GM18867 (cell line): Measurements from ENCODE around the gene XCL2.
"Not testable (repeated sequence)": the region's sequence is repeated elsewhere in the genome, so short reads cannot be mapped to it uniquely, and the experiment has no call there.

ENCODE experiments used
- ATAC-seq: cut with Tn5 transposase; IDR thresholded peaks from one replicate; pipeline ENCODE4 v1.9.1; 2021; ENCODE audit warnings: mild to moderate bottlenecking, moderate library complexity; ENCODE audit not compliant: unreplicated experiment

XCL2 gene

GRCh38 chr1:168560370-168560769 is 16.6 kb upstream of the XCL2 start:
- ATAC-seq = no peak

DNA sequence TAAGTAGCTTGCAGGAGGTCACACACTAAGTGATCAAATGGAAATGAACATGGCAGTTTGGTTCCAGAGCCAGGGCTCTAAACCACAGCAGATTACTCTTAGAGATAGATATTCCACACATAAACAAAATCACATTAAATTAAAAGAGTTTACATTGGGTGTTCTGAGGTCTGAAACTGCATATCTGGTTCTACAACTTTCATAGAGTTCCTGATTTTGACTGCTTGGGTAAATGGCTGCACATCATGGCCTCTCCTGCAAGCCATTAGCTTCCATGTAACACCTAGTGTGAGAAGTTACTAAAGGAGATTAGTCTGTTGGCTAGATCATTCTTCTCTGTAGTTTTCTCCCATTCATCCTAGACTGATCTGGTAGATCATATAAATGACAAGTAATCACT is 12.8 kb upstream of the XCL2 start:
- ATAC-seq = no peak

- ATAC-seq = no peak
Measured at GRCh38 chr1:168555508-168556046, 11.8 kb upstream of the XCL2 start.

DNA sequence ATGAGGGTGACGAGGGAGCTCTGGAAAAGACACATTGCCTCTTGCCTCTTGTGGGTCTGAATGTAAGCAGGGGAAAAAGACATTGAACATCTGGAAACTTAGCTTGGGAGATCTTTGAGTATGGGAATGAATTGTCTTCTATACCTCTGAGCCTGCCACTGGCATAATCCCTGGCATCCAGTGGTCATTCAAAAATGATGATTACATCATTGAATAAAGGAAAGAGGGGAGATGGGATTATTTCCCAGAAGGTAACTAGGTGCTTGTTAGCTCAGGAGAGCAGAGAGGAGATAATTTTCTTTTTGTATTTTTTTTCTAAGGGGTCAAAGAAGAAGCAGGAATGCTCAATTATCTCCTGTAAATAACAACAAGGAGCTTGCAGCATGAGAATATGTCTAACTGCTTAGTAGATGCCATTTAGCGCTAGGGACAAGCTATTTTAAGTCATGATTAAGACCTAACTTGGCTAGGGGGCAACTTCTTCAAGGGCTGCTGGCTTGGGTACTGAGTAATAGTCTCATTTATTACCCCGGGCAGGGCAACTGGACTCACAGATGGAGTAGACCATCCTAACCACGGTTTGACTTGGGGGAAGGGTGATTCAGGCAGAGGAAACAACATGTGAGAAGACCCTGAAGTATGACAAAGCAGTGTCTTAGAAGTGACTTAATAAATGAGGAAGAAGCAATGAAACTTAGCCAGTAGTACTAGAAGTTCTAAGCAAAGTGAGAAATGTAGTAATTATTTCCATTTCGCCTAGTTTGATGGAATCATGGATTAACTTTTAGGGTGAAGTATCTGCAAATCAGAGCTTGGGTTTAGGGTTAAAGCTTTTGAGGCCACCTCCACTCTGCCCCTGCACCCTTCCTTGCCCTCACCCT is 11.0 kb upstream of the XCL2 start:
- no peak for ATAC-seq

GRCh38 chr1:168553680-168554553 is 10.1 kb upstream of the XCL2 start:
- peak; percentile 39 for ATAC-seq

GRCh38 chr1:168552961-168553360 is 9.2 kb upstream of the XCL2 start:
- ATAC-seq = no peak

DNA sequence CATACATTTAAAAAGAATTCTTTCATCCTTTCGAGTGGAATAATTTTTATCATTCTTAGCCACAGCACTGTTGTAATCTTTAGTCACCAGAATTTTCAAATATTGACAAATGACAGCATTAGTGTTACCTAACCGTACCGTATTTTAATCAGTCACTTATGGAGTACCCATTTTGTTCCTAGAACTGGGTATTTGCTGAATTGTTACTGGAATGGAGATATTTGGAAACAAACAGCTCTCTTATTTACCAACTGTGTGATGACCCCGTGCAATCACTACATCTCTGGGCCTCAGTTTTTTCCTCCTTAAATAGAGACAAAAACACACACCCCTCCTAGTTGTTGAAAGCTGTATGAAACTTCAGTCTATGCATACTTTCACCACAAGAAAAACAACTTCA is 7.9 kb upstream of the XCL2 start:
- ATAC-seq = no peak

GRCh38 chr1:168550971-168551370 is 7.2 kb upstream of the XCL2 start:
- no peak for ATAC-seq

- ATAC-seq = not testable (repeated sequence)
Measured at GRCh38 chr1:168546553-168546895, 2.7 kb upstream of the XCL2 start.

DNA sequence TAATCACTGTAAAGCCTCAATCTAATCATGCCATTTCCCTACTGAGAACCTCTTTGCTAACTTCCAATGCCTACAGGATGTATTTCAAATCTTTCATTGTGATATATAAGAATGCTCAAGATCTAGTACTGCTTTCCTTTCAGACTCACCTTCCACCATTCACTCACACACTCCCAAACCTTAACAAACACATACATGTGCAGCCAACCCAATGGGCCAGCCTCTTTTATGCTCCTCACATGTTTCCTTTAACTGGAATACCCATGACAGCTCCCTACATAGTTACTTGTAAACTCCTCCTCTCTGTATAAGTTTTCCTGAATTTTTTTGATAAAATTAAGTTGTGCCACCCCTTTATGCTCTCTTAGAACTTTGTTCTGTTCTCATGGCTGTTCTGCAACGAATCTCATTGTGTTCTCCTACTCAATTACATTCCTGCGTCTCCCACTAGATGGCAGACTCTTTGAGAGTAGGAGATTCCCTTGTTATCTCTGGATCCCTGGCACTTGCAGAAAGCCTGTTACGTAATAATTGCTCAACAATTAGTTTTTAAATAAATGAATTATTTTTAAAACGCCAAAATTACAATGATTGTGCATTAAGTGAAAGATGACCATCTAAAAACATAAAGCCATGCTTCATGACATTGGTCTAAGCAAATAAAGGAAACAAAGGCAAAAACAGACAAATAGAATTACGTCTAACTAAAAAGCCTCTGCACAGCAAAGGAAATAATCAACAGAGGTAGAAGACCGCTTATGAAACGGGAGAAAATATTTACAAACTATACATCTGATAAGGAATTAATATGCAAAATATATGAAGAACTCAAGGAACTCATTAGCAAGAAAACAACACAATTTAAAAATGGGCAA is 2.1 kb upstream of the XCL2 start:
- ATAC-seq = peak; percentile 47

- ATAC-seq = not testable (repeated sequence)
Measured at GRCh38 chr1:168542978-168543377, 819 bp downstream of the XCL2 start.

GRCh38 chr1:168540798-168541197 is 3.0 kb downstream of the XCL2 start:
- ATAC-seq = not testable (repeated sequence)

DNA sequence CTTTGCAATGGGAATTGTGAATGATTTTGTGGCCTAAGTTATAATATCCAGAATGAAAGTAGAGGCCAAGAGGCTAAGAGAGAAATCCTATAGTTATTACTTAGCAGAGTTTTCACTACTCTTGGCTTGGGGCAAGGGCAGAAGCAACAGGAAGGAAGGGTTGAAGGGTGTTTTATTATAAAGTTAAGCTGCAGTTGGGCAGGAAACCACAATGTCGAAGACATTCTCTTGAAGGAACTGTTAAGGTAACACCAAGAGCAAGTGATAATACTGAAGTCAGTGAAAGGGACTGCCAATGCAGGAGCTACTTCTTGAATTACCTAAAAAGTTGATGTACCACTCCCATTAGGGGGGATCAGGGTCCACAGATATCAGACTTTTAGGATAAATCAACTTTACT is 8.3 kb downstream of the XCL2 start:
- peak; percentile 95 for ATAC-seq

DNA sequence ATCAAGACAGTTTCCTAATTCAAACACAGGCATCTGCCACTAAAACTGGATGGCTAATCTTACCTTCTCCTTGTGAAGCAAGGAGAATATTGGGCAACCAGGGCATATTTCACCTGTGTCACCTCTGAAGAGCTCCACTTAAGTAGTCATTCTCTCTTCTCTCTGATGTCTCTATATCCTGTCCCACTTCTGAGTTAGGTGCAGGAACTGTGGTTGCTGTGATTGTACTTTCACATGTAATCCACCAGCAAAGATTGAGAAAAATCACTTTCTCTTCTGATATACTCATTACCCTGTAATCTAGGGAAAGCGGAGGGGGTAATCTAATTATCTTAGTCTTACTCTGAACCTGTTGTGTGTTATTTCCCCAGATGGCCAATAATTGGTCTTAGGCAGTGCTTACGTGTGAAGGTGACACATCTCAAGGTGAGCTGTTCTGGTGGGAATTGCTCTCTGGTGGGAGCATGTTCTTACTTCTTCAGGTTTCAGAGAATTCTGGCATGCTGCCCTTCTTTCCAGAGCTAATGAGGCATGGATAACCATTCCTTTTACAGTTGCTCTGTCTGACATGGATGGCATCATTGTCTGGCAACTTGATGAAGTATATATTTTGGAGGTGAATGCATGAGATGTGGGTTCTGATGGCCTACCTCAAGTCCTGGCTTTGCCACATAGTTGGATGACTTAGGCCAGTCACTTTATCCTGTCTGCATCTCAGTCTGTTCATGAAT is 12.0 kb downstream of the XCL2 start:
- ATAC-seq = no peak

GRCh38 chr1:168529518-168529917 is 14.3 kb downstream of the XCL2 start:
- no peak for ATAC-seq

GRCh38 chr1:168521401-168522000 is 22.3 kb downstream of the XCL2 start:
- ATAC-seq = no peak

DNA sequence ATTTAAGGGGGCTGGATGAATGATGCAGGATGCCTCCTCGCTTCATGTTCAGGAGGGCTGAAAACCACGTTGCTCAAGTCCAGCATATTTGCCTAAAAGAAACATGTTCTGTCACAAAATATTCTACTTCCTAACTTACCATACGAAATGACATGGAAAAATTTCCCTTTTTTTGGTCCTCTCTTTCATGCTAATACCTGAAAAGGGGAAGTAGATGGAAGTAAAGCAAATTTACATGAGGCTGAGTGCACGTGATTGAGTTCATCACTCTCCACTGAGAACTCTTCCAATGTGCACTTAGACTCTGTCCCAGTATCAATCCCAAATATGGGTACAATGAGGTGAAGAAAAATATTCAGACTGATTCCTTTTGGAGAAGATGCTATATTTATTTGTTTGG is 23.0 kb downstream of the XCL2 start:
- peak; percentile 14 for ATAC-seq

GRCh38 chr1:168520052-168520751 is 23.6 kb downstream of the XCL2 start:
- peak; percentile 85 for ATAC-seq

GRCh38 chr1:168518813-168519212 is 25.0 kb downstream of the XCL2 start:
- ATAC-seq = no peak
